PC-3 (cell line): ENCODE data around the gene ARHGAP4. TPM values are rescaled to one million over a fixed set of nuclear protein-coding genes. Genes with fewer than 3 reads are reported as not detected.

Experiments
- ATAC-seq: fragments of 200-7000 bp; cut with Tn5 transposase; 2 replicates; pipeline ENCODE4 v1.9.1; 2020; ENCODE audit warnings: mild to moderate bottlenecking, moderate library complexity
- BruUV-seq: library from RNA; stranded (reverse); fragments of 400-500 nt; replicated peaks from 2 replicates; lab custom pipeline; 2021; lab: Mats Ljungman, UMichigan
- CTCF ChIA-PET: fragments of 300-600 bp; sonication (Branson Sonifier 250); formaldehyde crosslinking; loops from one replicate; lab custom pipeline; 2022; ENCODE audit warnings: antibody characterized with exemption; lab: Charles Lee
- POLR2A ChIA-PET: fragments of 300-600 bp; sonication (Branson Sonifier 250); formaldehyde crosslinking; loops from one replicate; lab custom pipeline; 2022; ENCODE audit warnings: antibody characterized with exemption; ENCODE audit not compliant: unreplicated experiment; lab: Charles Lee
- DNase-seq: peaks from one replicate; pipeline ENCODE4 v3.0.0-alpha.2; 2015
- H2AFZ ChIP-seq: fragments of 300-600 bp; sonication (generic); 2 replicates; pipeline ENCODE4 v1.6.0; 2016; ENCODE audit warnings: antibody characterized with exemption, low read length
- H3F3A ChIP-seq: fragments of 300-600 bp; sonication (generic); one replicate; pipeline ENCODE4 v1.6.0; 2017; ENCODE audit warnings: antibody characterized with exemption, low read length, control low read depth, mild to moderate bottlenecking; ENCODE audit not compliant: unreplicated experiment
- H3K27ac ChIP-seq: fragments of 300-600 bp; sonication (generic); 2 replicates; pipeline ENCODE4 v1.5.1; 2016; ENCODE audit warnings: mild to moderate bottlenecking, low read length
- H3K27me3 ChIP-seq: fragments of 300-600 bp; sonication (generic); 2 replicates; pipeline ENCODE4 v1.6.1; 2016; ENCODE audit warnings: low read length, mixed read lengths
- H3K36me3 ChIP-seq: fragments of 300-600 bp; sonication (generic); 2 replicates; pipeline ENCODE4 v1.6.1; 2016; ENCODE audit warnings: low read depth, mixed run types, low read length, mixed read lengths
- H3K4me1 ChIP-seq: fragments of 300-600 bp; sonication (generic); 2 replicates; pipeline ENCODE4 v1.5.1; 2016; ENCODE audit warnings: low read length; ENCODE audit not compliant: insufficient read depth
- H3K4me2 ChIP-seq: fragments of 300-600 bp; sonication (generic); 2 replicates; pipeline ENCODE4 v1.6.0; 2016; ENCODE audit warnings: low read length
- H3K4me3 ChIP-seq: fragments of 300-600 bp; sonication (generic); 2 replicates; pipeline ENCODE4 v1.5.1; 2016; ENCODE audit warnings: mild to moderate bottlenecking, low read length, mixed read lengths
- H3K79me2 ChIP-seq: fragments of 300-600 bp; sonication (generic); 2 replicates; pipeline ENCODE4 v1.6.1; 2017; ENCODE audit warnings: low read length, mixed read lengths
- H3K9ac ChIP-seq: fragments of 300-600 bp; sonication (generic); 2 replicates; pipeline ENCODE4 v1.6.0; 2016; ENCODE audit warnings: mild to moderate bottlenecking, low read length
- H3K9me2 ChIP-seq: fragments of 300-600 bp; sonication (generic); replicated peaks from 2 replicates; pipeline ENCODE4 v1.6.1; 2016; ENCODE audit warnings: mixed run types, low read length, mixed read lengths
- H3K9me3 ChIP-seq: fragments of 300-600 bp; sonication (generic); 2 replicates; pipeline ENCODE4 v1.6.1; 2016; ENCODE audit warnings: low read length, mixed read lengths
- H4K20me1 ChIP-seq: fragments of 300-600 bp; sonication (generic); 2 replicates; pipeline ENCODE4 v1.6.1; 2016; ENCODE audit warnings: low read length, mixed read lengths
- CTCF ChIP-seq: fragments of 300-600 bp; sonication (generic); conservative IDR thresholded peaks from 2 replicates; pipeline ENCODE4 v1.5.1; 2017; ENCODE audit warnings: antibody characterized with exemption, low read depth, mild to moderate bottlenecking, low read length
- EZH2 ChIP-seq: fragments of 300-600 bp; sonication (generic); IDR thresholded peaks from one replicate; pipeline ENCODE4 v1.6.1; 2017; ENCODE audit warnings: antibody characterized with exemption, mild to moderate bottlenecking, low read length; ENCODE audit not compliant: unreplicated experiment
- EZH2phosphoT487 ChIP-seq: fragments of 300-600 bp; sonication (generic); IDR thresholded peaks from 2 replicates; pipeline ENCODE4 v1.6.1; 2018; ENCODE audit warnings: mild to moderate bottlenecking, antibody characterized with exemption, low read length, borderline replicate concordance
- intact Hi-C: fragments of 100-400 bp; cut with micrococcal nuclease; formaldehyde crosslinking; loops from 2 replicates; pipeline ENCODE4 v1.9.0; 2023
- total RNA-seq: library from RNA; depleted of rRNA; stranded (reverse); fragments of >200 nt; gene quantifications from 2 replicates; pipeline ENCODE4 v1.2.3, GENCODE V29; 2014

The ARHGAP4 gene
- total RNA-seq, 1 experiment from 2014 or later: 4.6 TPM

GRCh38 chrX:153922932-153923857, 2.9 kb downstream of the ARHGAP4 start:
- intact Hi-C loops: no loop called here
- DNase-seq: peak; percentile 65
- Histone ChIP-seq H3K27me3 (no peaks in the 10 kb centered on the region), H3F3A (no peaks in the 10 kb centered on the region), H4K20me1 (no peaks in the 10 kb centered on the region), H3K36me3 (no peaks in the 10 kb centered on the region), H3K9me3 (no peaks in the 10 kb centered on the region), H3K4me1 (peaks cover 13% of the 10 kb centered on the region), H2AFZ (no peak overlapping the region), H3K9me2 (no peaks in the 10 kb centered on the region), H3K9ac (no peak overlapping the region), H3K27ac (no peak overlapping the region), H3K4me3 (no peak overlapping the region), H3K4me2 (peak overlapping the region; percentile 70), H3K79me2 (no peaks in the 10 kb centered on the region)
- peak; percentile 65 for ATAC-seq
- CTCF ChIA-PET: interaction anchor here (0.6 to 1.4 kb wide), 5 partner anchors 12 to 157 kb away, joined by 3 to 16 read pairs (median 5); partner anchors contain the start of gene NAA10
- TF ChIP-seq CTCF (peak; percentile 58), EZH2phosphoT487 (no peak), EZH2 (no peak)
- BruUV-seq: no TSS peak
- POLR2A ChIA-PET: no interaction called here

DNA sequence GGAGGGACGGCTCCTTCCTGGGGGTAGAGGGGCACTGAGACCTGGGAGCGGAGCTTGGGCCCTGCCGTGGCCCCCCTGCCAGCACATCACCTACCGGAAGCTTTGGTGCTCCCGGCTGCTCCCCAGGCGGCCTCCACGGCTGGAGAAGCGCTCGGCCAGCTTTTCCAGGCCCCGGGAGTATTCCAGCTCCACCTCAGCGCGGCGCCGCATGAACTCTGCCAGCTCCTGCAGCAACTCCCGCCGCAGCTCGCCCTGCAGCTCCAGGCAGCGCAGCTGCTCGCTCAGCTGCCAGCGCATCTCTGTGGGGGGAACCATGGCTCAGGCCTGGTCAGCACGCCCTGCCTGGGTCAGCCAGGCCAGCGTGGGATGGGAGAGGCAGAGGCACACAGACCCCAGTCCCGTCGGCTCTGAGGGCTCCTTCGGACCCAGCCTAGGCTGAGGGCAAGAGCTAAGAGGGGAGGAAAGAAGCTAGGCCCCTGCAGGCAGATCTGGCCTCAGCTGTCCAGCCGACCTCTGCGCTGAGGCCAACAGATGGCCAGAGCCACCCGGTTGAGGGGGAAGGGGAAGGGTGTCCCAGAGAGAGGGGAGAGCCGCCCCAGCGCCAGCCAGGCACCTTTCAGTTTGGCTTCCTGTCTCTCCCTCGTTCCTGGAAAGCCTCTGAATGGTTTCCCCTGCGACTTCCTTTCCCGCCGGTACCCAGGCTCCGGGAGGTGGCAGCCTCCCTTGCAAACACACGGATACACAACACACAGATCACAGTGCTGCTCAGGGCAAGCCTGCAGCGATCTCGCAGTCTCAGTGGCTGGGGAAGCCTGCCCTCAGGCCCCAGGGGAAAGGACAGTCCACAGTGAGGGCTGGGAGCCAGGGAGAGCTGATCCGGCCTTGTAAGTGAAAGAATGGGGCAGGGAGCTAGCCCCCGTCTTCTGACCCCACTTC, 4.3 kb downstream of the ARHGAP4 start:
- no TSS peak for BruUV-seq
- intact Hi-C loops: no loop called here
- Histone ChIP-seq H3K79me2 (no peaks in the 10 kb centered on the region), H3K4me1 (peaks cover 3% of the 10 kb centered on the region), H3K9me3 (no peaks in the 10 kb centered on the region), H3K27ac (no peak overlapping the region), H3F3A (no peaks in the 10 kb centered on the region), H2AFZ (no peak overlapping the region), H3K9ac (no peak overlapping the region), H3K4me2 (no peak overlapping the region), H4K20me1 (no peaks in the 10 kb centered on the region), H3K36me3 (no peaks in the 10 kb centered on the region), H3K4me3 (no peak overlapping the region), H3K9me2 (no peaks in the 10 kb centered on the region), H3K27me3 (no peaks in the 10 kb centered on the region)
- peak; percentile 16; the same call in 1 of the 2 replicates for ATAC-seq
- TF ChIP-seq EZH2 (no peak), EZH2phosphoT487 (no peak), CTCF (no peak)
- ChIA-PET CTCF (interaction anchor here (1.4 kb wide), 1 partner anchor 25 kb away, joined by 16 read pairs; no protein-coding TSS in a partner anchor), POLR2A (no interaction called here)
- DNase-seq: no peak
